ENCODE data around the gene ACAP2.
"Not testable (repeated sequence)": the region's sequence is repeated elsewhere in the genome, so short reads cannot be mapped to it uniquely, and the experiment has no call there.

Gene ACAP2, protein sequence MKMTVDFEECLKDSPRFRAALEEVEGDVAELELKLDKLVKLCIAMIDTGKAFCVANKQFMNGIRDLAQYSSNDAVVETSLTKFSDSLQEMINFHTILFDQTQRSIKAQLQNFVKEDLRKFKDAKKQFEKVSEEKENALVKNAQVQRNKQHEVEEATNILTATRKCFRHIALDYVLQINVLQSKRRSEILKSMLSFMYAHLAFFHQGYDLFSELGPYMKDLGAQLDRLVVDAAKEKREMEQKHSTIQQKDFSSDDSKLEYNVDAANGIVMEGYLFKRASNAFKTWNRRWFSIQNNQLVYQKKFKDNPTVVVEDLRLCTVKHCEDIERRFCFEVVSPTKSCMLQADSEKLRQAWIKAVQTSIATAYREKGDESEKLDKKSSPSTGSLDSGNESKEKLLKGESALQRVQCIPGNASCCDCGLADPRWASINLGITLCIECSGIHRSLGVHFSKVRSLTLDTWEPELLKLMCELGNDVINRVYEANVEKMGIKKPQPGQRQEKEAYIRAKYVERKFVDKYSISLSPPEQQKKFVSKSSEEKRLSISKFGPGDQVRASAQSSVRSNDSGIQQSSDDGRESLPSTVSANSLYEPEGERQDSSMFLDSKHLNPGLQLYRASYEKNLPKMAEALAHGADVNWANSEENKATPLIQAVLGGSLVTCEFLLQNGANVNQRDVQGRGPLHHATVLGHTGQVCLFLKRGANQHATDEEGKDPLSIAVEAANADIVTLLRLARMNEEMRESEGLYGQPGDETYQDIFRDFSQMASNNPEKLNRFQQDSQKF
- 54.4 to 394 (median 242) reads per million in 17 experiments for total RNA-seq

DNA sequence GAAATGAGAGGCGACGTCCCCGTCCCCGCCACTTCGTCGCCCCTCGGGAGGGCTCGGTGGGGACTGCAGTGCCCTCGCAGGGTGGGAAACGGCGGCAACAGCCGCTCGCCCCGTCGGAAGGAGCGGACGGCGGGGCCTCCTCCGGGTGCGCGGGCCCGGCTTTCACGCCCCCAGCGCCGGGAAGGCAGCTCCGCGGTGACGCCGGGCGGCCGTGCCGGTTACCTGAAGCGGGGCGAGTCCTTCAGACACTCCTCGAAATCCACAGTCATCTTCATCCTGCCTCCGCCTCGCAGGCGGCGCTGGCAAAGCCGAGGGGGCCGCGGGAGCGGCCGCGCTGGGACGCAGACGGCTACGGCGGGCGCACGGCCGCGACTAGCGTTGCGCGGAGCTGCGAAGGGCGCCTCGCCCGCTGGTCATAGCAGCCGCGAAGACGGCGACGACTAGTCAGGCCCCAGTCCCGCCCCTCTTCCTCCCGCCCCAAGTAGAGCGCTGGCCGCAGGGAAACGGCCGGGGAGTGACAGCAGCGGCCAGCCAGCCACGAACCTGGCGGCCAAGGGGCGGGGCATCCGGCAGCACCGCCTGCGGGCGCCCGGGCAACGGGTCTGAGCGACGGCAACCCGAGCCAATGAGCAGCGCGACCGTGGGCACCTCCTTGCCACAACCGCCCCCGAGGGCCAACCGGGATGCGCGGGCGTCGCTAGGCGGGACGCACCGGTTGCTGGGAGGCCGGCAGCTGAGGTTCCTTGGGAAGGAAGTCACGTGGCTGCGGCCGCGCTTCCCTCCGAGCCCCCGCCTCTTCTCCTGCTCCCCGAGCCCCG, at the start of gene ACAP2:
TSS of gene ACAP2 (minus strand) at position 448 of the 818 bp plus-strand sequence. CDS start at position 275, 173 bp downstream.
- peak; percentile 100 for DNase-seq

DNA sequence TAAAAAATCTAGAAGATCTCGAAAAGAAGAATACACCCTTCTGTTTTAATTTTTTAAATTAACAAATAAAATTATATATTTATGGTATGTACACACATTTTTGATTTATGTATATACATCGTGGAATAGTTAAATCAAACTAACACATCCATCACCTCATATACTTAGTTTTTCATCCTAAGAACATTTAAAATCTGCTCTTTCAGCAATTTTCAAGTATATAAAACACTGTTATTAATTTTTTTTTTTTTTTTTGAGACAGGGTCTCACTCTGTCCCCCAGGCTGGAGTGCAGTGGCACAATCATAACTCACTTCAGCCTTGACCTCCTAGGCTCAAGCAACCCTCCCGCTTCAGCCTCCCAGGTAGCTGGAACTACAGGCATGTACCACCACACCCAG, 32.8 kb upstream of the ACAP2 start:
- no peak for DNase-seq

DNA sequence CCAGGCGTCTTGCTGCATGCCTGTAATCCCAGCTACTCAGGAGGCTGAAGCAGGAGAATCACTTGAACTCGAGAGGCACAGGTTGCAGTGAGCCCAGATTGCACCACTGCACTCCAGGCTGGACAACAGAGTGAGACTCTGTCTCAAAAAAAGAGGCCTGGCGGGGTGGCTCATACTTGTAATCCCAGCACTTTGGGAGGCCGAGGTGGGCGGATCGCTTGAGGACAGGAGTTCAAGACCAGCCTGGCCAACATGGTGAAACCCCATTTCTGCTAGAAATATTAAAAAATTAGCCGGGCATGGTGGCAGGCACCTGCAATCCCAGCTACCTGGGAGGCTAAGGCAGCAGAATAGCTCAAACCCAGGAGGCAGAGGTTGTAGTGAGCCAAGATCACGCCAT, 32.3 kb upstream of the ACAP2 start:
- not testable (repeated sequence) for DNase-seq

- DNase-seq = no peak
Observed at GRCh38 chr3:195468841-195469240, 26.0 kb upstream of the ACAP2 start.

- DNase-seq = no peak
Observed at GRCh38 chr3:195468391-195468776, 25.6 kb upstream of the ACAP2 start.

DNA sequence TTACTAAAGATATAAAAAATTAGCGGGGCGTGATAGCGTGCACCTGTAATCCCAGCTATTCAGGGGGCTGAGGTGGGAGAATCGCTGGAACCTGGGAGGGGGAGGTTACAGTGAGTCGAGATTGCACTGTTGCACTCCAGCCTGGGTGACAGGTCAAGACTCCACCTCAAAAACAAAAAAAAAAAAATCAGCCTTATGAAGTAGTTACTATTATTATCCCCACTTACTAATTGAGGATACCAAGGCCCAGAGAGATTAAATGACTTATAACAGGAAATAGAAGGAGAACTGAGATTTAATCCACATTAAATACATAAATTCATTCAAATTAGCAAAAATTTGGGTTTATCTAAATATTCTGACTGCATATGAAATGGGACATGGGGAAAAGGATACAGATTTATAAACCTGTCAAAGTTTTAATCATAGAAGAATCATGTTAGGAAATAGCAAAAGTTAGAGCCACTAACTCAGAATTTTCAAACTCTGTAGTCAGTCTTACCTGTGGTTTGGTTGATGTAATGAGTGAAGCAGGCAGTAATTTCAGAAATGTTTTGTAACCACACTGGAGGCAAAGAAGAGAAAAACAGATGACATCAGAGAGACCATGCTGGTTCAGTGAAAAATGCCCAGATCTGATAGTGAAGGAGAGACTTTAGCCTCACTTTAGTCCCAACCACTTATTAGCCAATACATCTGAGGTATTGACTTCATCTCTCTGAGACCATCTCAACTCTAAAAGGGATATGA, 25.0 kb upstream of the ACAP2 start:
- DNase-seq = no peak

- DNase-seq = no peak
Observed at GRCh38 chr3:195466251-195466650, 23.4 kb upstream of the ACAP2 start.

DNA sequence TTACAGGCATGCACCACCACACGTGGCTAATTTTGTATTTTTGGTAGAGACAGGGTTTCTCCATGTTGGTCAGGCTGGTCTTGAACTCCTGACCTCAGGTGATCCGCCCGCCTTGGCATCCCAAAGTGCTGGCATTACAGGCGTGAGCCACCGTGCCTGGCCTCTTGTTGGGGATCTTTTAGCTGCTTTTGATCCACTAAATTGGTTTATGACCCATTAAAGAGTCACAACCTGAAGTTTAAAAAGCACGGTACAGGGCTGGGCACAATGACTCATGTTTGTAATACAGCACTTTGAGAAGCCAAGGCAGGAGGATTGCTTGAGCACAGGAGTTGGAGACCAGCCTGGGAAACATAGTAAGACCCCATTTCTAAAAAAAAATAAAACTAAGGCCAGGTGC, 20.1 kb upstream of the ACAP2 start:
- not testable (repeated sequence) for DNase-seq

DNA sequence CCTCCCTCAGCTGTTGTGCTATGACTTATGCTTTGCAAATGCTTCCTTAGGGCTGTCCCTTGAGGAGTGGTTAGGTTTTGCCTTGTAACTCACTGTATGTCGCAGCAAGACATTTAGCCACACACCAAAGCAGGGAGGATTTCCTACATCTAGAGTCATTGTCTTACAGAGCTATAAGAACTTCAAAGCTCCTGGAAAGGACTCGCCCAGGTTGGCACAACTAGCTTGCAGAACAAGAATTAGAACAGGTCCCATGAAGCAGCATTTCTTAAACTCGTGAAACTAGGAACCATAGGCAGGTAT, 19.4 kb upstream of the ACAP2 start:
- no peak for DNase-seq

GRCh38 chr3:195461594-195462307, 18.9 kb upstream of the ACAP2 start:
- no peak for DNase-seq

DNA sequence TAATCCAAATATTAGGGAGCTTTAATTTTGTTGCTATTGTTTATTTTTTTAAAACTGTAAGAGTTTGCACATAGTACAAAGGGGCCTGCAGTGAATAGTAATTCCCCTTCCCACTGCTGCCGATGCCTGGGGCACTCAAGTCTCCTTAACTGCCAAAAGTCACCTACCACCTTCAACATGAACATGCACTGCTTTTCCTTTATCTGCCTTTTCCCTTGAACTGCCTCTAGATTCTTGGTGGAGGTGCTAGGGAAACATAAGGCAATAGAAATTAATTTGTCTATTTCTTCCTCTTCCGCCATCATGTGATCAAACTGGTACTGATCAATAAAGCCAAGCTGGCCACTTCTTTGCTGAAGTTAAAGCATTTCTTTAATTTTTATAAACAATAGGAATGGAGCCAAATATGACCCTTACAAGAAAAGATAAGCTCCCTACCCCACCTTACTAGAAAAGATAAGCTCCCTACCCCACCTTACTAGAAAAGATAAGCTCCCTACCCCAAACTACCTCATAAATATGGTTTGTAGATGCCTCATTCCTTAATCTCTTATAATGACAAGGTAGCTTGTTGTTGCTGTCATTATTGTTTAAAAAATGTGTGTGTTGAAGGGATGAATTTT, 17.4 kb upstream of the ACAP2 start:
- no peak for DNase-seq

GRCh38 chr3:195458316-195458717, 15.5 kb upstream of the ACAP2 start:
- peak; percentile 30 to 81 (median 74) for DNase-seq

DNA sequence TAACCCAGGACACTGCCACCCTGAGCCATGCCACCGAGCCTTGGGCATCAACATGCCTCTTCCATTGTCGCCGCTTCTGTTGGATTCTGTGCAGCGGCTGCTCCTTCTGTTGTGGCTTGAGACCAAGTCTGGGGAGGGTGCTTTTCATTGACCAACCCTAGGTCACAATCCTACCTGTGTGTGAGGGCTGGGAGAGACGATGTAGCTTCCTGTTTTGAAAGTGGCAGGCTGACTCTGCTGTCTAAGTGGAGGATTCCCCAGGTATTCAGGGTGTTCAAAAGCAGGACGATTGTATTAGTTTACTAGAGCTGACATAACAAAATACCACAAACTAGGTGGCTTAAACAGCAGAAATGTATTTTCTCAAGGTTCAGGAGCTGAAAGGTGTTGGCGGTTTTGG, 13.0 kb upstream of the ACAP2 start:
- DNase-seq = no peak

GRCh38 chr3:195453236-195453635, 10.4 kb upstream of the ACAP2 start:
- no peak for DNase-seq

GRCh38 chr3:195451373-195452015, 8.7 kb upstream of the ACAP2 start:
- DNase-seq = no peak

- peak; percentile 77 to 90 (median 86) for DNase-seq
Observed at GRCh38 chr3:195450731-195451229, 8.0 kb upstream of the ACAP2 start.

DNA sequence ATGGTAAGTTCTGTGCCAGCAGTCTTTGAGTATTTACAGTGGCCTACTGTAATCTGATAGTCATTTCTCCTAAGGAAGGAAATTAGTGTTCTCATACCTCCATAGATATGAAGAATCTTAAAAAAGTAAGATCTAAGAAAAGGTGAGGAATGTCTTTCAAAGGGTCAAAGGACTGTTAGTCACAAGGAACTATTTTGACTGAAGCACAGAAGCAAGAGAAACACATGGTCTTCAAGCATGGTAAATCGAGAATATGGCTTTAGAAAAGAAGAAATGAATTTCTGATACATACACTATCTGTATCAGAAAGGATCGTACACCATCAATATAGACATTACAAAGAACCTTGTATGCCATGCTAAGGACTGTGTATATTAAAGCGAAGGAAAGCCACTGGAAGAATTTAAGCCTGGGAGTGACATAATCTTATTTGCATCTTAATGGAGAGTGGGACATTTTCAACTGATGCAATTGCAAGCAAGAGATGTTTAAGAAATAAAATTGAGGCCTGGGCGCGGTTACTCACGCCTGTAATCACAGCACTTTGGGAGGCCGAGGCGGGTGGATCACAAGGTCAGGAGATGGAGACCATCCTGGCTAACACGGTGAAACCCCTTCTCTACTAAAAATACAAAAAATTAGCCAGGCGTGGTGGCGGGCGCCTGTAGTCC, 5.5 kb upstream of the ACAP2 start:
- DNase-seq = no peak

- DNase-seq = no peak
Observed at GRCh38 chr3:195447201-195447600, 4.4 kb upstream of the ACAP2 start.

GRCh38 chr3:195446359-195446758, 3.5 kb upstream of the ACAP2 start:
- DNase-seq = no peak

DNA sequence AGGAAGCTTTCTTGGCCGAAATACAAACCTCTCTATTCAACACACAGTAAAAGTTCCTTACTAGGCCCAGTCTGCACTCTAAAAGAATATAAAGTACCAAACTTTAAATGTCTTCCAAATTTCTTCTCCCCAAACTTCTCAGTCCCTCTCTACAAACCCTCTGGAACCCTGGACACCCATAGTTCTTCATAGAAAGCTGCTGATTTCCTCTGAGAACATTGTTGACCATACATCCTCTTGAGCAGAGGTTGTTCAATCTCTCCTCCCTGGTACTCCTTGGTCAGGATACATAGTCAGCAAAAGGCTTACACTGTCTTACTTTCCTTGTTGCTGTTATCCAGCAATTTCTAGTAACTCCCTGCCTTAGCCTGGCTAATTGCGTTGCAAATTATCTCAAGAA, 3.1 kb upstream of the ACAP2 start:
- DNase-seq = no peak
